HCT116 (cell line): ENCODE data around the gene MAML3. TPM values are rescaled to one million over a fixed set of nuclear protein-coding genes. Genes with fewer than 3 reads are reported as not detected.

Experiments
- ATAC-seq: fragments of 200-7000 bp; cut with Tn5 transposase; 2 replicates; pipeline ENCODE4 v1.9.1; 2020; ENCODE audit warnings: mild to moderate bottlenecking, moderate library complexity
- BruUV-seq: library from RNA; stranded (reverse); fragments of 400-500 nt; replicated peaks from 2 replicates; lab custom pipeline; 2021; lab: Mats Ljungman, UMichigan
- CTCF ChIA-PET: fragments of 300-600 bp; sonication (Branson Sonifier 250); formaldehyde crosslinking; loops from one replicate; lab custom pipeline; 2021; ENCODE audit warnings: antibody characterized with exemption; lab: Charles Lee
- POLR2A ChIA-PET: fragments of 300-600, 350-600 bp; sonication (Branson Sonifier 250); formaldehyde crosslinking; loops from one replicate; lab custom pipeline; 2021; ENCODE audit warnings: antibody characterized with exemption; lab: Charles Lee
- RAD21 ChIA-PET, 2 experiments: fragments of 300-600 bp; sonication (Branson Sonifier 250); formaldehyde crosslinking; loops; one replicate each; lab custom pipeline; 2023; ENCODE audit warnings: low total read pairs in 2 of 2; ENCODE audit not compliant: uncharacterized antibody in 2 of 2, unreplicated experiment in 2 of 2, low non-redundant PET in 1 of 2; lab: Charles Lee
- DNase-seq: peaks from one replicate; pipeline ENCODE4 v3.0.0-alpha.2; 2010; ENCODE audit warnings: low read depth, low spot score
- H2AFZ ChIP-seq: fragments of 200-600 bp; shearing (Covaris generic), sonication (generic); 2 replicates; pipeline ENCODE4 v1.6.1; 2017; ENCODE audit warnings: low read depth, mixed run types, mixed read lengths, antibody characterized with exemption, low read length; ENCODE audit not compliant: poor library complexity, severe bottlenecking
- H3K27ac ChIP-seq: 2 replicates; pipeline ENCODE4 v1.5.1; 2012; ENCODE audit warnings: low read depth, low read length
- H3K27me3 ChIP-seq: fragments of 200-600 bp; sonication (generic); 2 replicates; pipeline ENCODE4 v1.6.1; 2016; ENCODE audit warnings: mixed run types, low read length, mixed read lengths; ENCODE audit not compliant: insufficient read depth
- H3K36me3 ChIP-seq, 2 experiments: fragments of 200-500 bp in 1 of 2; fragments of 200-600 bp in 1 of 2; sonication (Bioruptor generic) in 1 of 2; sonication (generic) in 1 of 2; 2 replicates each; pipeline versions ENCODE4 v1.5.1 to v1.6.1; 2014 to 2016; ENCODE audit warnings: low read length in 2 of 2, inconsistent platforms in 1 of 2, mixed read lengths in 1 of 2, mixed run types in 1 of 2; ENCODE audit not compliant: insufficient read depth in 2 of 2, control insufficient read depth in 1 of 2
- H3K4me1 ChIP-seq, 2 experiments: fragments of 200-600 bp in 1 of 2; sonication (generic) in 1 of 2; 2 replicates each; pipeline versions ENCODE4 v1.5.1 to v1.6.1; 2012 to 2017; ENCODE audit warnings: low read length in 2 of 2, inconsistent platforms in 1 of 2, mild to moderate bottlenecking in 1 of 2, mixed read lengths in 1 of 2, mixed run types in 1 of 2, moderate library complexity in 1 of 2; ENCODE audit not compliant: insufficient read depth in 2 of 2, control insufficient read depth in 1 of 2
- H3K4me2 ChIP-seq: fragments of 200-600 bp; sonication (generic); 2 replicates; pipeline ENCODE4 v1.6.1; 2017; ENCODE audit warnings: mixed run types, low read length, mixed read lengths
- H3K4me3 ChIP-seq, 2 experiments: fragments of 200-600 bp in 1 of 2; sonication (generic) in 1 of 2; replicated peaks in 1 of 2; 2 replicates each; pipeline ENCODE4 v1.5.1; 2011 to 2016; ENCODE audit warnings: low read length in 2 of 2, control low read depth in 1 of 2, low read depth in 1 of 2, mild to moderate bottlenecking in 1 of 2, mixed read lengths in 1 of 2, mixed run types in 1 of 2
- H3K79me2 ChIP-seq: fragments of 200-600 bp; sonication (generic); 2 replicates; pipeline ENCODE4 v1.6.1; 2017; ENCODE audit warnings: mild to moderate bottlenecking, mixed run types, low read length, moderate library complexity, mixed read lengths; ENCODE audit not compliant: insufficient read depth
- H3K9ac ChIP-seq: fragments of 200-600 bp; sonication (generic); 2 replicates; pipeline ENCODE4 v1.6.1; 2016; ENCODE audit warnings: low read length, mixed read lengths
- H3K9me2 ChIP-seq: fragments of 200-600 bp; sonication (generic), shearing (Covaris generic); 2 replicates; pipeline ENCODE4 v1.6.1; 2017; ENCODE audit warnings: mixed run types, mild to moderate bottlenecking, moderate library complexity; ENCODE audit not compliant: insufficient read depth
- H3K9me3 ChIP-seq, 2 experiments: fragments of 200-500 bp in 1 of 2; fragments of 200-600 bp in 1 of 2; sonication (Bioruptor generic) in 1 of 2; sonication (generic) in 1 of 2; 2 replicates each; pipeline ENCODE4 v1.6.1; 2014 to 2017; ENCODE audit warnings: low read length in 2 of 2, mixed read lengths in 2 of 2, inconsistent platforms in 1 of 2, low read depth in 1 of 2, mild to moderate bottlenecking in 1 of 2, mixed run types in 1 of 2, moderate library complexity in 1 of 2; ENCODE audit not compliant: control insufficient read depth in 1 of 2, insufficient read depth in 1 of 2
- H4K20me1 ChIP-seq: fragments of 200-600 bp; sonication (generic), shearing (Covaris generic); 2 replicates; pipeline ENCODE4 v1.6.1; 2017; ENCODE audit warnings: mixed run types, mild to moderate bottlenecking, moderate library complexity; ENCODE audit not compliant: insufficient read depth
- ATF3 ChIP-seq: IDR thresholded peaks from 2 replicates; pipeline ENCODE4 v1.6.1; 2012
- CEBPB ChIP-seq: IDR thresholded peaks from 2 replicates; pipeline ENCODE4 v1.6.1; 2012; ENCODE audit warnings: low read depth
- CTCF ChIP-seq, 3 experiments: fragments of 200-600 bp in 1 of 3; sonication (generic) in 1 of 3; IDR thresholded peaks in 2 of 3; conservative IDR thresholded peaks in 1 of 3; 2 replicates each; pipeline ENCODE4 v1.5.1; 2012 to 2017; ENCODE audit warnings: low read depth in 2 of 3, low read length in 2 of 3, antibody characterized with exemption in 1 of 3, borderline replicate concordance in 1 of 3, control low read depth in 1 of 3, mild to moderate bottlenecking in 1 of 3, mixed read lengths in 1 of 3, mixed run types in 1 of 3, moderate library complexity in 1 of 3; ENCODE audit not compliant: insufficient read depth in 1 of 3
- EGR1 ChIP-seq: IDR thresholded peaks from 2 replicates; pipeline ENCODE4 v1.6.1; 2012; ENCODE audit warnings: low read depth
- MAX ChIP-seq: IDR thresholded peaks from 2 replicates; pipeline ENCODE4 v1.6.1; 2012
- RAD21 ChIP-seq: IDR thresholded peaks from 2 replicates; pipeline ENCODE4 v1.6.1; 2012; ENCODE audit warnings: low read depth, mild to moderate bottlenecking
- SP1 ChIP-seq: IDR thresholded peaks from 2 replicates; pipeline ENCODE4 v1.6.1; 2012; ENCODE audit warnings: low read depth
- ZBTB33 ChIP-seq: IDR thresholded peaks from 2 replicates; pipeline ENCODE4 v1.6.1; 2011; ENCODE audit warnings: mild to moderate bottlenecking, low read length, moderate library complexity; ENCODE audit not compliant: insufficient replicate concordance; ENCODE audit errors: extremely low read depth
- intact Hi-C: fragments of 100-400 bp; cut with micrococcal nuclease; formaldehyde crosslinking; loops from 2 replicates; pipeline ENCODE4 v1.10.0; 2022
- total RNA-seq: library from RNA; stranded (reverse); gene quantifications from one replicate; pipeline ENCODE4 v1.2.1, GENCODE V29; 2021; ENCODE audit not compliant: unreplicated experiment

MAML3 gene
- total RNA-seq, 1 experiment from 2014 or later, result 3.1 TPM

- H3K4me1 ChIP-seq, result no peaks in the 10 kb centered on the region; a peak in 1 of 4 replicates
- no peaks in the 10 kb centered on the region for H3K36me3 ChIP-seq
- intact Hi-C loops, result no loop called here
- no peaks in the 10 kb centered on the region for H3K9me3 ChIP-seq
- H3K9me2 ChIP-seq, result no peaks in the 10 kb centered on the region
- no peak overlapping the region for H3K27ac ChIP-seq
- H3K79me2 ChIP-seq, result no peaks in the 10 kb centered on the region
- H4K20me1 ChIP-seq, result no peaks in the 10 kb centered on the region
- no peaks in the 10 kb centered on the region for H3K27me3 ChIP-seq
- no peak for ATAC-seq
- H3K4me3 ChIP-seq, result no peak overlapping the region
- H2AFZ ChIP-seq, result no peak overlapping the region
- TF ChIP-seq ZBTB33 (no peak), RAD21 (no peak), MAX (no peak), ATF3 (no peak)
- TF ChIP-seq, all 23 proteins: peak for 0
- ChIA-PET POLR2A (no interaction called here), RAD21 (no interaction called here), CTCF (no interaction called here)
- no TSS peak for BruUV-seq
- Histone ChIP-seq H3K4me2 (no peak overlapping the region), H3K9ac (no peak overlapping the region)
- no peak for DNase-seq
Measured at GRCh38 chr4:140065393-140065792, 88.6 kb downstream of the MAML3 start.

- DNase-seq (no peak), ATAC-seq (no peak)
- Histone ChIP-seq H3K27me3 (no peaks in the 10 kb centered on the region), H3K4me3 (no peak overlapping the region), H3K36me3 (no peaks in the 10 kb centered on the region), H3K9ac (no peak overlapping the region), H3K9me2 (no peaks in the 10 kb centered on the region), H3K4me1 (peaks cover 0 to 3% of the 10 kb centered on the region in 2 experiments; a peak in 2 of 4 replicates), H3K9me3 (no peaks in the 10 kb centered on the region), H2AFZ (no peak overlapping the region), H4K20me1 (no peaks in the 10 kb centered on the region), H3K27ac (no peak overlapping the region), H3K79me2 (no peaks in the 10 kb centered on the region), H3K4me2 (no peak overlapping the region)
- ChIA-PET POLR2A (no interaction called here), CTCF (interaction anchor here (0.8 kb wide), 1 partner anchor 10 kb away, joined by 3 read pairs; no protein-coding TSS in a partner anchor), RAD21 (no interaction called here)
- BruUV-seq, result no TSS peak
- intact Hi-C loops, result no loop called here
- TF ChIP-seq CTCF (IDR thresholded peaks at IDR 0.05 in 2 of 3, conservative IDR thresholded peaks at IDR 0.05 in 1 of 3; ENCODE audit: borderline replicate concordance in 1 of 3, insufficient read depth in 1 of 3, low read depth in 2 of 3, low read length in 2 of 3), result no peak
- no peak for TF ChIP-seq SP1
- no peak for TF ChIP-seq MAX
- TF ChIP-seq CEBPB, result no peak
- no peak for TF ChIP-seq EGR1
Measured at GRCh38 chr4:140061659-140062289, 92.2 kb downstream of the MAML3 start.
